ENCODE data around the gene RAB11FIP4. TPM values are rescaled to one million over a fixed set of nuclear protein-coding genes. Genes with fewer than 3 reads are reported as not detected.

The RAB11FIP4 gene
- total and polyA plus RNA-seq, 9 of the 15 experiments (the other 6 are each of a cell fraction or from before 2014, with no cell fraction given): 0.62 to 16.6 (median 8.9) TPM

GRCh38 chr17:31570951-31571892 lies 179.7 kb downstream of the RAB11FIP4 start:
- BruUV-seq (replicated peaks): no TSS peak
- peaks cover 47 to 79% of the 10 kb centered on the region in 2 experiments for H3K27me3 ChIP-seq (ENCODE audit: control insufficient read depth in 2 of 2, insufficient read depth in 2 of 2, low read length in 2 of 2)
- WGBS (ENCODE audit: insufficient coverage, low coverage, missing lambda C conversion rate): under 1% methylated on average over 11 of the region's 14 CpGs
- no peaks in the 10 kb centered on the region for H3K9me3 ChIP-seq (replicated peaks; ENCODE audit: control insufficient read depth, insufficient read depth, low read depth, low read length)
- ChIA-PET POLR2A (interaction anchor here (0.6 kb wide), 1 partner anchor 10 kb away, joined by 3 read pairs; no protein-coding TSS in a partner anchor), CTCF (ENCODE audit: low intra/inter-chr PET ratio) (no interaction called here)
- no peak for ATAC-seq
- TF ChIP-seq ZNF668 (CRISPR knock-in tag; IDR thresholded peaks at IDR 0.05) (no peak), SAFB (IDR thresholded peaks at IDR 0.05; ENCODE audit: borderline replicate concordance, low read depth, low read length) (no peak), C11orf30 (IDR thresholded peaks at IDR 0.05; ENCODE audit: low read depth) (no peak), TFAM (CRISPR knock-in tag; conservative IDR thresholded peaks at IDR 0.05) (no peak), ID3 (CRISPR knock-in tag; IDR thresholded peaks at IDR 0.05) (no peak), ID3 (tag; IDR thresholded peaks at IDR 0.05) (no peak), MCM2 (IDR thresholded peaks at IDR 0.05; ENCODE audit: low read depth) (no peak), CREBBP (IDR thresholded peaks at IDR 0.05; ENCODE audit: low read depth, low read length) (no peak), SNIP1 (IDR thresholded peaks at IDR 0.05; ENCODE audit: low read depth) (no peak), HDAC6 (IDR thresholded peaks at IDR 0.05; ENCODE audit: low read depth, low read length) (no peak), USF2 (CRISPR knock-in tag; IDR thresholded peaks at IDR 0.05) (no peak)
- H3K4me1 ChIP-seq (replicated peaks in 1 of 2; ENCODE audit: control insufficient read depth in 2 of 2, insufficient read depth in 2 of 2, low read length in 2 of 2): no peaks in the 10 kb centered on the region; a peak in 1 of 5 replicates
- H4K20me1 ChIP-seq (replicated peaks; ENCODE audit: control insufficient read depth, insufficient read depth, low read length): peaks cover 13% of the 10 kb centered on the region
- DNase-seq (ENCODE audit: extremely low read depth in 1 of 4, low spot score in 3 of 4): no peak
- no peak overlapping the region for H3K4me2 ChIP-seq (ENCODE audit: insufficient read depth, low read length)
- H3K79me2 ChIP-seq (ENCODE audit: control insufficient read depth, insufficient read depth, low read length): no peaks in the 10 kb centered on the region
- H2AFZ ChIP-seq (ENCODE audit: low read depth, low read length): no peak overlapping the region
- H3K9me1 ChIP-seq (ENCODE audit: control insufficient read depth, insufficient read depth, low read length): peaks cover 3% of the 10 kb centered on the region
- no peaks in the 10 kb centered on the region for H3K36me3 ChIP-seq (ENCODE audit: control insufficient read depth, insufficient read depth, low read length)
- H3K4me3 ChIP-seq: no peak overlapping the region
- no peak for FAIRE-seq
- no peak overlapping the region for H3K9ac ChIP-seq (ENCODE audit: insufficient read depth in 1 of 2, low read depth in 2 of 2, low read length in 2 of 2)
- intact Hi-C loops (cut with micrococcal nuclease) (no loop called here), in situ Hi-C loops (cut with MboI) (no loop called here)
- no peak overlapping the region for H3K27ac ChIP-seq (ENCODE audit: extremely low read depth, low read depth, low read length)

Measured in K562 (cell line).